Fibroblast of the aortic adventitia (primary cell): ENCODE results near the gene C4B. TPM values are rescaled to one million over a fixed set of nuclear protein-coding genes. Genes with fewer than 3 reads are reported as not detected.

Experiments
- DNase-seq: peaks from one replicate; pipeline ENCODE4 v3.0.0-alpha.2; 2010; ENCODE audit warnings: low read depth
- H3K4me3 ChIP-seq: 2 replicates; pipeline ENCODE4 v1.5.1; 2011; ENCODE audit warnings: low read depth, mild to moderate bottlenecking, control low read depth, low read length, moderate library complexity
- CTCF ChIP-seq: IDR thresholded peaks from 2 replicates; pipeline ENCODE4 v1.5.1; 2011; ENCODE audit warnings: mild to moderate bottlenecking, low read length, control low read depth, inconsistent platforms; ENCODE audit not compliant: insufficient read depth
- total RNA-seq: library from RNA; depleted of rRNA; stranded (reverse); fragments of >200 nt; gene quantifications from 2 replicates; pipeline ENCODE4 v1.2.3, GENCODE V29; 2012; ENCODE audit warnings: low replicate concordance

C4B gene
- total RNA-seq, 1 donor, result 4.1 TPM

- no peak for DNase-seq
- no peak overlapping the region for H3K4me3 ChIP-seq
- peak; percentile 2 for TF ChIP-seq CTCF
Observed at GRCh38 chr6:32079566-32080290, 65.1 kb downstream of the C4B start.

- no peak overlapping the region for H3K4me3 ChIP-seq
- TF ChIP-seq CTCF, result no peak
- peak; percentile 90 for DNase-seq
Observed at GRCh38 chr6:32081168-32081990, 66.8 kb downstream of the C4B start.

- TF ChIP-seq CTCF, result no peak
- H3K4me3 ChIP-seq, result no peak overlapping the region
- DNase-seq, result peak; percentile 43
Observed at GRCh38 chr6:32082478-32082877, 67.9 kb downstream of the C4B start.

GRCh38 chr6:32082935-32083334, 68.3 kb downstream of the C4B start:
- TF ChIP-seq CTCF, result no peak
- DNase-seq, result peak; percentile 96

GRCh38 chr6:32083812-32084768, 69.5 kb downstream of the C4B start:
- DNase-seq, result no peak
- H3K4me3 ChIP-seq, result no peak overlapping the region
- no peak for TF ChIP-seq CTCF

More at GRCh38 chr6:32082935-32083334, 68.3 kb downstream of the C4B start:
- H3K4me3 ChIP-seq, result no peak overlapping the region

- TF ChIP-seq CTCF, result no peak
- no peak overlapping the region for H3K4me3 ChIP-seq
- DNase-seq, result no peak
Observed at GRCh38 chr6:32084780-32085179, 70.2 kb downstream of the C4B start.
